ENCODE measurements around the gene TRIM46.

TRIM46 gene

GRCh38 chr1:155171836-155172731, 1.6 kb upstream of the TRIM46 start:
- no peak for DNase-seq (ENCODE audit: low read depth)

DNA sequence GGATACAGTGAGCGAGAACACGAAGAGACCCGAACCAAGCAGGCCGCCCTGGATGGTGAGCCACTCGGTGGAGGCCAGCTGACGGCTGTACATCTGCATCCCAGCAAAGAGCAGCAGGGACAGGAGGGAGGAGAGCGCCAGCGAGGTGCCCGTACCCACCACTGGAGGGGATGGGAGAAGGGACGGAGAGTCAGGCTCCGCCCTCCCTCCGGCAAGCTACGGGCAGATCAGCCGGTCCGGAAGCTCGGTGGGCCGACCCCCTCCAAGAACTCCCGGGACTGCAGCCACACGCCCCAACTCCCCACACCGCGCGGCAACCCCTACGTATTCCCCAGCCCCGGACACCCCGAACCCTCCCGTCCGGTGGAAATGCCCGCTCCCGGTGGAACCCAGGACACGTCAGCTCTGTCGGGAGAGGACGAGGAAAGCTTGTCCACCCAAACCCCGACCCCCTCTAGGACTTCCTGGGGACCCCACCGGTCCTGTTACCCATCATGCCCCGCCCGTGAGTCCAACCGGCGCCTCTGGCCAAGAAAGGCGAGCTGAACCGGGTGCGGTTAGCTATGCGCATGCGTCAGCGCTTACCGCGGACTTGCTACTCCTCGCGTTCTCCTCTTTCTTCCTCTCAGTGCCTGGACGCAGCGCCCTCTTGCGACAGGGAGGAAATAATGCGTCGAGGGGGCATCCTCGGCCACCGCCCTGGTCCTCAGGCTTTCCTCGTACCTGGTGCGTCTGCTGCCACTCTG, 744 bp upstream of the TRIM46 start, which contains the start of gene KRTCAP2:
KRTCAP2 (minus strand) TSS at position 573 of the 746 bp plus-strand sequence; CDS start at position 493, 80 bp downstream.
- peak; percentile 88 for DNase-seq (ENCODE audit: low read depth)

GRCh38 chr1:155174324-155175280, 953 bp downstream of the TRIM46 start:
- peak; percentile 37 for DNase-seq (ENCODE audit: low read depth)

- DNase-seq (ENCODE audit: low read depth), result no peak
Measured at GRCh38 chr1:155175281-155175926, 1.8 kb downstream of the TRIM46 start.

DNA sequence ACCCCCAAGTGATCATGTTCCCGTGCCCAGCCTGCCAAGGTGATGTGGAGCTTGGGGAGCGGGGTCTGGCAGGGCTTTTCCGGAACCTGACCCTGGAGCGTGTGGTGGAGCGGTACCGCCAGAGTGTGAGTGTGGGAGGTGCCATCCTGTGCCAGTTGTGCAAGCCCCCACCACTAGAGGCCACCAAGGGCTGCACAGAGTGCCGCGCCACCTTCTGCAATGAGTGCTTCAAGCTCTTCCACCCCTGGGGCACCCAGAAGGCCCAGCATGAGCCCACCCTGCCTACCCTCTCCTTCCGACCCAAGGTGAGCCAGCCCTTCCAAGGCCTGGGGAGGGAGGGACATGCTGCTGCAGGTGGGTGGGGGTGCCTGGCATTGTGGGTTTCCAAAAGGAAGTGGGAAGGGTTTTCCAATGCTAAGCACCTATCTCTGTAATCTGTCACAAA, 2.3 kb downstream of the TRIM46 start:
- DNase-seq (ENCODE audit: low read depth), result no peak

- peak; percentile 73 for DNase-seq (ENCODE audit: low read depth)
Measured at GRCh38 chr1:155176544-155177071, 3.0 kb downstream of the TRIM46 start.

GRCh38 chr1:155177192-155177917, 3.7 kb downstream of the TRIM46 start:
- no peak for DNase-seq (ENCODE audit: low read depth)

DNA sequence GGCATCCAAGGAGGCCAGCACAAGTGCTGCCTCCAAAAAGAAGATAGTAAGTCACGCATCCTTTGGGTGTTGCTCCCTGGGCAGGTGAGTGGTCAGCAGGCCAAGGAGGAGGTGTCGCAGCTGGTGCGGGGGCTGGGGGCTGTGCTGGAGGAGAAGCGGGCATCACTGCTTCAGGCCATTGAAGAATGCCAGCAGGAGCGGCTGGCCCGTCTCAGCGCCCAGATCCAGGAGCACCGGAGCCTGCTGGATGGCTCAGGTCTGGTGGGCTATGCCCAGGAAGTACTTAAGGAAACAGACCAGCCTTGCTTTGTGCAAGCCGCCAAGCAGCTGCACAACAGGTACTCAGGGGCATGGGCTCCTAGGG, 4.3 kb downstream of the TRIM46 start:
- DNase-seq (ENCODE audit: low read depth), result no peak

- no peak for DNase-seq (ENCODE audit: low read depth)
Measured at GRCh38 chr1:155178441-155179111, 4.9 kb downstream of the TRIM46 start.

- no peak for DNase-seq (ENCODE audit: low read depth)
Measured at GRCh38 chr1:155179112-155180031, 5.7 kb downstream of the TRIM46 start.

- no peak for DNase-seq (ENCODE audit: low read depth)
Measured at GRCh38 chr1:155181371-155182051, 7.9 kb downstream of the TRIM46 start.

DNA sequence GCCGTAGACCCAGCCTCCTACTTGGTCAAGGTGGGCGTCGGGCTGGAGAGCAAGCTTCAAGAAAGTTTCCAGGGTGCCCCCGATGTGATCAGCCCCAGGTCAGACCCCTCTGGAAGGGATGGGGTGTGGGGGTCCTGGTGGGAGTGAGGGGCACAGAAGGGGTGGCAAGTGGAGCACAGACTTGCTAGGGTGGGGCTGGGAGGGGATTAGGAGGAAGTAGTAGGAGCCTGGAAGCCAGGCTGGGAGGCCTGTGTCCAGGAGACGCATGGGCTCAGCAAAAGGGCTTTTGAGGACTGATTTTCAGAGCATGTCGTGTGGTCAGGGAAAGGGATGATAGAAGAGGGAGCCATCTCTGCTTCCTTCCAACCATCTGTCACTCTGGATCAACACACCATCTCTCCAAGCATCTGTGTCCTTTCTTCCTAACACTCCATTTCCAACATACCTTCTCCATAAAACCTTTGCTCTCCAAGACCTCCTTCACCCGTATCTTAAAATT, 8.5 kb downstream of the TRIM46 start:
- DNase-seq (ENCODE audit: low read depth), result no peak

GRCh38 chr1:155183775-155184221, 10.1 kb downstream of the TRIM46 start:
- DNase-seq (ENCODE audit: low read depth), result no peak

DNA sequence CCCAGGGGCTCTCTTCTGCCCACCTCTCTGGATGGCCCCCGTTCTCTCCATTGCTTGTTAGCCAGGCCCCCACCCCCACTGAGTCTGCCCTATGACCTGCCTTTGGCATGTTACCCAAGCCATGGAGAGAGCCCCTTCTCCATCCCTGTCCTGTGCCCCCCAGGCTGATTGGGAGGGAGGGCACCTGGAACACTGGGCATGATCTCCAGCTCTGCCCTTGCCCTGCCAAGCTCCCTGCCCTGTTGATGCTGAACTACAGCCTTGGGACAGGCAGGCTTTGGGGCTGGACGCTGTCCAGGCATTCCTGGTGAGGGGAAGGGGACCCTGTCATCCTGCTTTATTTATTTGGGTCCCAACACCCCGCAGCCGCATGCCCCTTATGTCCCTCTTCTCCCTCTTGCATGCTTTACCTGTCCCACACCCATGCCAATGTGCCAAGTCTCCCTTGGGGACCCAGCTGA, 10.7 kb downstream of the TRIM46 start:
- DNase-seq (ENCODE audit: low read depth), result no peak

- no peak for DNase-seq (ENCODE audit: low read depth)
Measured at GRCh38 chr1:155184835-155185782, 11.5 kb downstream of the TRIM46 start.

DNA sequence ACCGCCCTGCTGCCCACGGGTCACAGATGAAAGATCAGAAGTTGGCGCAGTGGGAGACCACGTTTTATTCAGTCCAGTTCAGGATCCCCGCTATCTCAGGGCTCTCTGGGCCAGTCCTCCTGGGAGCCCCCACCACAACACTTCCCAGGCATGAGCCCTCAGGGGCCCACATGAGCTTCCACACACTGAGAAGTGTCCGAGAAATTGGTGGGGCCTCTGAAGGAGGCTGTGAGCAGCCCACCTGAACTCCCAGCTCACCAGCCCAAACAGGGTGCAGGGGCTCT, 12.1 kb downstream of the TRIM46 start:
- no peak for DNase-seq (ENCODE audit: low read depth)
